ENCODE results near the gene DPP7. TPM values are rescaled to one million over a fixed set of nuclear protein-coding genes. Genes with fewer than 3 reads are reported as not detected.

Gene DPP7
- 36.6 and 41.5 TPM in 2 replicates for polyA plus RNA-seq (2014; cell fraction: cytosol; rRNA removed)
- 548 and 584 TPM in 2 replicates for polyA plus RNA-seq (2014; cell fraction: nucleus; rRNA removed)

DNA sequence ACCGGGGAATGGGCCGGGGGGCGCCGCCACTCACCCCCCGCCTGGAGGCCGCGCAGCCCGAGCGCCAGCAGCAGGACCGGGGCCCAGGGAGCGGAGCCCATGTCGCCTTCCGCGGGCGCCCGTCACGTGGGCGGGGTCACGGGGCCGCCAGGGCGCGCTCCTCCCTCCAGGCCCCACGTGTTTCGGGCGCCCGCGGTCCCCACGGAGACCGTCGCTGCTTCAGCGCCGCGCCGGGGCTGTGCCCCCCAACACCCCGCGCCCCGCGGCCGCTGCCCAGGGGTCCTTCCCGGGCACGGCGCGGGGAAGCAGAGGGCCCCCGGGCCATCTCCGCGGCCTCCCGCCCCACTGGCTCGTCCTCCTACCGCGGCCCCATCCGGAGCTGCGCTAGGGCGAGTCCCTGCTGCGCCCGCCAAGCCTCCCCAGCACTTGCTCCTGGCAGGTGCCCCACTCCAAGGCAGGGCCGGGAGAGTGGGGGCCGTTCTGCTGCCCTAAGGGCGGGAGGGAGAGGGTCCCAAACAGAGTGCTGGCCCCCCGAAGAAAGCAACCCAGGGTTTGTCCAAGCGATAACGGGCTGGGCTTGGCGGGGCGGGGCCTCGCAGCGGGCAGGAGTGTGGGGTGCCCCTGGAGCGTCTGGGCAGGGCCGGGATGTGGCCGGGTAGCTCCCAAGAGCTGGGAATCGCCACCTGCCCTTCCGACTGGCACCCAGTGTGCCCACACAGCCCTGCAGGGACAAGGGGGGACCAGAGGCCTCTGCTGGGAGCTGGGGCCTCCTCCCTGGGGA is at the start of gene DPP7:
Gene DPP7, minus strand, starts transcription at position 121 of the 781 bp plus-strand sequence. Its CDS starts 20 bp downstream, at position 101.
- no peak for DNase-seq (ENCODE audit: low spot score)

- no peak for DNase-seq (ENCODE audit: low spot score)
Measured at GRCh38 chr9:137163805-137164204, 49.3 kb upstream of the DPP7 start.

- peak; percentile 45 for DNase-seq (ENCODE audit: low spot score)
Measured at GRCh38 chr9:137163365-137163715, 48.8 kb upstream of the DPP7 start.

GRCh38 chr9:137162505-137163364 is 48.2 kb upstream of the DPP7 start:
- DNase-seq (ENCODE audit: low spot score), result no peak

GRCh38 chr9:137161558-137162486 is 47.3 kb upstream of the DPP7 start:
- no peak for DNase-seq (ENCODE audit: low spot score)

GRCh38 chr9:137160716-137161557 is 46.4 kb upstream of the DPP7 start:
- no peak for DNase-seq (ENCODE audit: low spot score)

DNA sequence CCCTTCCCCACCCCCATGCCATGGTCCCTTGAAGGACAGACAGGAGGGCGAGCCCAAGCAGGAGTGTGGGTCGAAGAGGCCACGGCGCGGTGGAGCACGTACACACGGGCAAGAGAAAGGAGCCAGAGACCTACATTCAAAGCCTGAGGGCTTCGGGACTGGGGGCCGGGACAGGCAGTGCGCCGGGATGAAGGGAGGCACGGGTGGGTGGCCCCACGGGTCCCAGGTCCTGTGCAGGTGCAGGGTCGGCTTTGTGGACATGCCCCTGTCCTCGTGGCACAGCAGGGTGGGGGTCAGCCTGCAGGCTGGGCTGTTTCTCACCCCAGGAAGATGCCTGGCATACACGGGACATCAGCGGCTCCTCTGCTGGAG is 45.5 kb upstream of the DPP7 start:
- no peak for DNase-seq (ENCODE audit: low spot score)

DNA sequence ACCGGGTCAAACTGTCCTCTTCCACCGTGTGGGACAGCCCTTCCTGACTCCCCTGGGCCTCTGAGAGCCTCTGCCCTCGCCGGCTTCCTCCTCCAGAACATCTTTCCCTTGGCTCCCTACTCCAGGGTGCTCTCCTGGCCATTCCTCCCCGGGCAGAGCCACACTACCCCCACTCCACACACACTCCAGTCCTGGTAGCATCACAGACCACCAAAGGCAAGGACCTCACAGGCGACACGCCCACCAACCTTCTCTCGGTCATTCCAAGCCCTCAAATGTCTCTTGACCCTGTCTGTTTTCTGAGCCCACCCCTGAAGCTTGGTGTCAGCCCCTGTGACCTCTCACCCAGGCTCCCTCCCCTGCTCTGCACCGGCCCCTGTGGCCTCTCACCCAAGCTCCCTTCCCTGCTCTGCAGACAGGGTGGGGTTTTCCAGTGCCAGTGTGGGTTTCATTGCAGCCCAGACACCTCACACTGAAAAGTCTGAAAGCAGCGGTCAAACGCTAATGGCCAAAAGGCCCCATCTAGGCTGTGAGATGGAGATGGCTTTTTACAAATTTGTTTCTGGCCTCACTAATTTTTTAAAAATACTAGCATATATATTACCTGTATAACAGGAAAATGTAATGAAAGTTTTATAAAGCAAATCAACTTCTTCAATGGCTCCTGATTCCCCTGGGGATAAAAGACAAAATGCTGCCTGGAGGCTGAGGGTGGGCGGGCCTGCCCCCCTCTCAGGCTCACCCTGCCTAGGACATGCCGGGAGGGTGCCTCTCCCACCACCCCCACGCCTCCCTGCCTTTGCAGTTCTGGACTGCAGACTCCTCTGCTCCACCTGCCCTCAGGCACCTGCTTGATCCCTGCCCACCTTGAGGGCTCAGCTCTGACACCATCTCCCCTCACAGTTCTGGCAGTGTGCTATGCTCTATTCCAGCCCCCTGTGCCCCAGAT is 44.8 kb upstream of the DPP7 start:
- no peak for DNase-seq (ENCODE audit: low spot score)

DNA sequence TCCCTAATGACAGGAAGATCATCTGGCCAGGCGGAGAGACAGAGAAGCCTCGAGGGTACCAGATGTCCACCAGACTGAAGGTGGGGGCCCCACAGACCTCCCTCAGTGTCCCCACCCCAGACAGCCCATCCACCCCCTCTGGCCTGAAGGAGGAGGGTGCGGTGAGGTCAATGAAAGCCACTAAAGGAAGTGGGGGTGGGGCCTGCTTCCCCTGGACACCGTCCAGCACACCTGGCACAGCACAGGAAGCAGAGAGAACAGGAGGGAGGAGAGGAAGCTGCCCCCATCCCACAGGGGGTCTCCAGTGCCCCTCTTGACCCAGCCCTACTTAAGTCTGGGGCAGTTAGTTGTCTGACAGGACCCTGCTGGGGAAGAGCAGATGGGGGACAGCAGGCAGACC is 44.1 kb upstream of the DPP7 start:
- no peak for DNase-seq (ENCODE audit: low spot score)

- no peak for DNase-seq (ENCODE audit: low spot score)
Measured at GRCh38 chr9:137157618-137158415, 43.3 kb upstream of the DPP7 start.

DNA sequence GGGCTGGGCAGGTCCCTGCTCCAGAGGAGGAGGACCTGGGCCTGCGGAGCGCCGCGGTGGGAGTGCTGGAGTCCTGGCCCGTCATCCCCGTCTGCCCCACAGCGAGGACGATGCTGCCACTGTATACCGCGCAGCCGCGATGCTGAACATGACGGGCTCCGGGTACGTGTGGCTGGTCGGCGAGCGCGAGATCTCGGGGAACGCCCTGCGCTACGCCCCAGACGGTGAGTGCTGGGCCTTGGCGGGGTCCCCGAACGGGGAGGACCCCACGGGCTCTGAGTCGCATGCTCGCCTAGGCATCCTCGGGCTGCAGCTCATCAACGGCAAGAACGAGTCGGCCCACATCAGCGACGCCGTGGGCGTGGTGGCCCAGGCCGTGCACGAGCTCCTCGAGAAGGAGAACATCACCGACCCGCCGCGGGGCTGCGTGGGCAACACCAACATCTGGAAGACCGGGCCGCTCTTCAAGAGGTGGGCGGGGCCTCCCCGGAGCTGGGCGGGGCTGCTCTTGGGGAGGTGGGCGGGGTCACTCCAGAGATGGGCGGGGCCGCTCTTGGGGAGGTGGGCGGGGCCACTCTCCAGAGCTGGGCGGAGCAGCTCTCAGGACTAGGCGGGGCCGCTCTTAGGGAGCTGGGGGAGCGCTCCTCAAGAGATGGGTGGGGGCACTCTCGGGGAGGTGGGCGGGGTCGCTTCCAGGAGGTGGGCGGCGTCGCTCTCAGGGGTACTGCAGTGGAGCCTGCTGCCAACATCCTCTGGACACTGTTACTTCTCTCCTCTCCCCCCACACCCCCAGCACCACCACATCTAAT is 42.2 kb upstream of the DPP7 start:
- no peak for DNase-seq (ENCODE audit: low spot score)

DNA sequence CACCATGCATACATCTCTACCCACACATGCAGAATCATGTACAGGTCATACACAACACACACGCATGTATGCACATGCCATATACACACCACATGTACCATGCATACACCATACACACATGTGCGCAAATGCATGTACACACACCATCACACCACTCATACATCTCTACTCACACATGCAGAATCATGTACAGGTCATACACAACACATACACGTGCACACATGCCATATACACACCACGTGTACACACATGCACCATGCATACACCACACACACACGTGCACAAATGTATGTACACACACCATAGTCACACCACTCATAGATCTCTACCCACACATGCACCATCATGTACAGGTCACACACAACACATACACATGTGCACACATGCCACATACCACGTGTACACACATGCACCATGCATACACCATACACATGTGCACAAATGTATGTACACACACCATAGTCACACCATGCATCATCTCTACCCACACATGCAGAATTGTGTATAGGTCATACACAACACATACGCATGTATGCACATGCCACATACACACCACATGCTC is 38.4 kb upstream of the DPP7 start:
- no peak for DNase-seq (ENCODE audit: low spot score)

DNA sequence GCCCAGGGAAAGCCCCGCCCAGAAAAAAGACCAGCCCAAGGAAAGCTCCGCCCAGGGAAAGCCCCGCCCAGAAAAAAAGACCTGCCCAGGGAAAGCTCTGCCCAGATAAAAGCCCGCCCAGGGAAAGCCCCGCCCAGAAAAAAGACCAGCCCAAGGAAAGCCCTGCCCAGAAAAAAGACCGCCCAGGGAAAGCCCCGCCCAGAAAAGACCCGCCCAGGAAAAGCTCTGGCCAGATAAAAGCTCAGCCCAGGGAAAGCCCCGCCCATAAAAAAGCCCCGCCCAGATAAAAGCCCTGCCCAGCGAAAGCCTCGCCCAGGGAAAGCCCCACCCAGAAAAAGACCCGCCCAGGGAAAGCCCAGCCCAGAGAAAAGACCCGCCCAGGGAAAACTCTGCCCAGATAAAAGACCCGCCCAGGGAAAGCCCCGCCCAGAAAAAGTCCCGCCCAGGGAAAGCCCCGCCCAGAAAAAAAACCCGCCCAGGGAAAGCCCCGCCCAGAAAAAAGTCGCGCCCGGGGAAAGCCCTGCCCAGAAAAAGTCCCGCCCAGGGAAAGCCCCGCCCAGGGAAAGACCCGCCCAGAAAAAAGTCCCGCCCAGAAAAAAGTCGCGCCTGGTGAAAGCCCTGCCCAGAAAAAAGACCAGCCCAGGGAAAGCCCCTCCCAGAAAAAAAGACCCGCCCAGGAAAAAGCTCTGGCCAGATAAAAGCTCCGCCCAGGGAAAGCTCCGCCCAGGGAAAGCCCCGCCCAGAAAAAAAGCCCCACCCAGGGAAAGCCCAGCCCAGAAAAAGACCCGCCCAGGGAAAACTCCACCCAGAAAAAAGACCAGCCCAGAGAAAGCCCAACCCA is 36.3 kb upstream of the DPP7 start:
- no peak for DNase-seq (ENCODE audit: low spot score)

GRCh38 chr9:137149942-137150616 is 35.5 kb upstream of the DPP7 start:
- DNase-seq (ENCODE audit: low spot score), result no peak

- no peak for DNase-seq (ENCODE audit: low spot score)
Measured at GRCh38 chr9:137149363-137149762, 34.8 kb upstream of the DPP7 start.

GRCh38 chr9:137148661-137149060 is 34.1 kb upstream of the DPP7 start:
- no peak for DNase-seq (ENCODE audit: low spot score)

All from SK-N-DZ (cell line).